Neural progenitor cell (in vitro differentiated cells): ENCODE measurements around the gene MPND. TPM values are rescaled to one million over a fixed set of nuclear protein-coding genes. Genes with fewer than 3 reads are reported as not detected.
A peak's percentile ranks its signal among the peaks of the same experiment; 100 is the strongest.

Experiments
- DNase-seq: peaks from one replicate; pipeline ENCODE4 v3.0.0-alpha.2; 2016; ENCODE audit warnings: low spot score
- H2AFZ ChIP-seq: fragments of 200-600 bp; sonication (generic); replicated peaks from 2 replicates; pipeline ENCODE4 v1.6.1; 2016; ENCODE audit warnings: antibody characterized with exemption
- H3F3A ChIP-seq: fragments of 200-600 bp; sonication (generic); 2 replicates; pipeline ENCODE4 v1.6.1; 2016; ENCODE audit warnings: antibody characterized with exemption, low read depth
- H3K27ac ChIP-seq: fragments of 200-600 bp; sonication (generic); 2 replicates; pipeline ENCODE4 v1.5.1; 2016; ENCODE audit warnings: mild to moderate bottlenecking
- H3K27me3 ChIP-seq: fragments of 200-600 bp; sonication (generic); 2 replicates; pipeline ENCODE4 v1.6.1; 2016; ENCODE audit warnings: mild to moderate bottlenecking, moderate library complexity
- H3K36me3 ChIP-seq: fragments of 200-600 bp; sonication (generic); 2 replicates; pipeline ENCODE4 v1.5.1; 2016
- H3K4me1 ChIP-seq: fragments of 200-600 bp; sonication (generic); 2 replicates; pipeline ENCODE4 v1.6.1; 2016; ENCODE audit warnings: mixed run types
- H3K4me2 ChIP-seq: fragments of 200-600 bp; sonication (generic); 2 replicates; pipeline ENCODE4 v1.6.1; 2016
- H3K4me3 ChIP-seq: fragments of 200-600 bp; sonication (generic); 2 replicates; pipeline ENCODE4 v1.5.1; 2016
- H3K79me2 ChIP-seq: fragments of 200-600 bp; sonication (generic); 2 replicates; pipeline ENCODE4 v1.6.1; 2016; ENCODE audit warnings: low read depth
- H3K9ac ChIP-seq: fragments of 200-600 bp; sonication (generic); 2 replicates; pipeline ENCODE4 v1.6.1; 2016
- H3K9me3 ChIP-seq: fragments of 200-600 bp; sonication (generic); 2 replicates; pipeline ENCODE4 v1.5.1; 2016; ENCODE audit warnings: low read depth
- H4K20me1 ChIP-seq: fragments of 200-600 bp; sonication (generic); 2 replicates; pipeline ENCODE4 v1.6.1; 2016; ENCODE audit warnings: low read depth
- H3K27ac Mint-ChIP-seq: 3 replicates; pipeline ENCODE4 v1.8.0; 2021; ENCODE audit warnings: mixed read lengths
- H3K27me3 Mint-ChIP-seq: 2 replicates; pipeline ENCODE4 v1.8.0; 2022; ENCODE audit warnings: low read depth, mild to moderate bottlenecking, inconsistent platforms, moderate library complexity, mixed read lengths; ENCODE audit not compliant: insufficient read depth
- H3K36me3 Mint-ChIP-seq: 3 replicates; pipeline ENCODE4 v1.8.0; 2021; ENCODE audit warnings: mixed read lengths
- H3K4me1 Mint-ChIP-seq: 3 replicates; pipeline ENCODE4 v1.8.0; 2021; ENCODE audit warnings: mixed read lengths
- H3K4me3 Mint-ChIP-seq: 3 replicates; pipeline ENCODE4 v1.8.0; 2021; ENCODE audit warnings: mild to moderate bottlenecking, moderate library complexity, mixed read lengths
- H3K9me3 Mint-ChIP-seq: 3 replicates; pipeline ENCODE4 v1.8.0; 2020; ENCODE audit warnings: mixed read lengths
- EZH2 ChIP-seq: fragments of 200-600 bp; sonication (generic); IDR thresholded peaks from 2 replicates; pipeline ENCODE4 v1.6.1; 2017; ENCODE audit warnings: antibody characterized with exemption, mild to moderate bottlenecking, moderate library complexity
- EZH2phosphoT487 ChIP-seq: fragments of 200-600 bp; sonication (generic); IDR thresholded peaks from 2 replicates; pipeline ENCODE4 v1.6.1; 2017; ENCODE audit warnings: antibody characterized with exemption
- total RNA-seq: library from RNA; depleted of rRNA; stranded (reverse); fragments of >200 nt; gene quantifications from 2 replicates; pipeline ENCODE4 v1.2.3, GENCODE V29; 2015; ENCODE audit warnings: low replicate concordance
- TF ChIP-seq, protein P1 (sequence below): fragments of 200-600 bp; sonication (generic); IDR thresholded peaks from 2 replicates; pipeline ENCODE4 v1.5.1; 2017; ENCODE audit warnings: antibody characterized with exemption, mild to moderate bottlenecking

The MPND gene
- total RNA-seq, 1 donor from 2014 or later, result 10.6 TPM

DNA sequence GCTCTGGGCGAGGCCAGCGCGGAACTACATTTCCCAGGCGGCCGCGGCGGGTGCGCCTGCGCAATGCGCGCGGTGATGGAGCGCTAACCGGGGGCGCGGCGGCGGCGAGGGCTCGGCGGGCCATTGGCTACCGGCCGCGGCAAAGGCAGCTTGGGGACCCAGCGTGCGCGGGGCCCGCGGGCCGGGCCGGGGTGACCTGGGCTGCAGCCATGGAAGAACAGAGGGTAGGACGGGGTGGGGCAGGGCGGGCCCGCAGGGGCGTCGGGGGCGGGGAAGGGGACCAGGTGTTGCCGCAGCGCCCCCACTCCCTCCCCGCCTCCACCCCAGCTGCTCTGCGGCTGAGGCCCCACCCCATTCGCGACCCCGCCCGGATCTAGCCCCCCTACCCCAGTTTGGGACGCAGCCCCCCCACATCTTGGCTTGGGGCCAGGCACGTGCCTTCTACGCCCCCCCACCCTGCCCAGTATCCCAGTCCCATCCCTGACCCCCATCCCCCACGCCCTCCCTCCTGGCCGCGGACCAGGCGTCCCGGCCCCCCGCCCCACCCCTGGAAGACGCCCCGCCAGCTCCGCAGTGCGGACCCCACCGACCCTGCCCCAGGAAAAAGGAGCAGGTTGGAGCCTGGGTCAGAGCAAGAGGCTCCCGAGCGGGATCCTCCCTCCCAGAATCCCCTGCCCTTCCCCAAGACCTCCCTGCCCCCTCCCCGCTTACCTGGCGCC lies 38.7 kb upstream of the MPND start, which contains the start of gene FSD1:
FSD1 (plus strand) TSS at position 61 of the 719 bp plus-strand sequence; CDS start at position 210, 149 bp downstream.
- no peaks in the 10 kb centered on the region for H3K9me3 Mint-ChIP-seq
- Histone ChIP-seq H4K20me1 (no peaks in the 10 kb centered on the region), H3K36me3 (no peaks in the 10 kb centered on the region), H3K4me3 (peak within 1 kb of the TSS; percentile 67), H3F3A (peaks cover 13% of the 10 kb centered on the region), H3K27ac (no peak within 1 kb of the TSS), H3K4me1 (peaks cover 10% of the 10 kb centered on the region), H3K9ac (no peak within 1 kb of the TSS), H3K4me2 (peak within 1 kb of the TSS; percentile 70), H3K9me3 (no peaks in the 10 kb centered on the region), H2AFZ (peak within 1 kb of the TSS; percentile 65), H3K27me3 (no peaks in the 10 kb centered on the region), H3K79me2 (peaks cover 6% of the 10 kb centered on the region)
- H3K27me3 Mint-ChIP-seq, result peaks cover 2% of the 10 kb centered on the region
- H3K4me1 Mint-ChIP-seq, result peaks cover 14% of the 10 kb centered on the region
- peaks cover 6% of the 10 kb centered on the region for H3K36me3 Mint-ChIP-seq
- TF ChIP-seq, protein P1, sequence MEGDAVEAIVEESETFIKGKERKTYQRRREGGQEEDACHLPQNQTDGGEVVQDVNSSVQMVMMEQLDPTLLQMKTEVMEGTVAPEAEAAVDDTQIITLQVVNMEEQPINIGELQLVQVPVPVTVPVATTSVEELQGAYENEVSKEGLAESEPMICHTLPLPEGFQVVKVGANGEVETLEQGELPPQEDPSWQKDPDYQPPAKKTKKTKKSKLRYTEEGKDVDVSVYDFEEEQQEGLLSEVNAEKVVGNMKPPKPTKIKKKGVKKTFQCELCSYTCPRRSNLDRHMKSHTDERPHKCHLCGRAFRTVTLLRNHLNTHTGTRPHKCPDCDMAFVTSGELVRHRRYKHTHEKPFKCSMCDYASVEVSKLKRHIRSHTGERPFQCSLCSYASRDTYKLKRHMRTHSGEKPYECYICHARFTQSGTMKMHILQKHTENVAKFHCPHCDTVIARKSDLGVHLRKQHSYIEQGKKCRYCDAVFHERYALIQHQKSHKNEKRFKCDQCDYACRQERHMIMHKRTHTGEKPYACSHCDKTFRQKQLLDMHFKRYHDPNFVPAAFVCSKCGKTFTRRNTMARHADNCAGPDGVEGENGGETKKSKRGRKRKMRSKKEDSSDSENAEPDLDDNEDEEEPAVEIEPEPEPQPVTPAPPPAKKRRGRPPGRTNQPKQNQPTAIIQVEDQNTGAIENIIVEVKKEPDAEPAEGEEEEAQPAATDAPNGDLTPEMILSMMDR, result no peak
- TF ChIP-seq EZH2phosphoT487 (no peak), EZH2 (no peak)
- H3K27ac Mint-ChIP-seq, result no peak within 1 kb of the TSS
- DNase-seq, result peak; percentile 92
- peak within 1 kb of the TSS; percentile 85 for H3K4me3 Mint-ChIP-seq

- H3K4me1 Mint-ChIP-seq, result peaks cover 14% of the 10 kb centered on the region
Observed at GRCh38 chr19:4305257-4305612, 38.1 kb upstream of the MPND start.

DNA sequence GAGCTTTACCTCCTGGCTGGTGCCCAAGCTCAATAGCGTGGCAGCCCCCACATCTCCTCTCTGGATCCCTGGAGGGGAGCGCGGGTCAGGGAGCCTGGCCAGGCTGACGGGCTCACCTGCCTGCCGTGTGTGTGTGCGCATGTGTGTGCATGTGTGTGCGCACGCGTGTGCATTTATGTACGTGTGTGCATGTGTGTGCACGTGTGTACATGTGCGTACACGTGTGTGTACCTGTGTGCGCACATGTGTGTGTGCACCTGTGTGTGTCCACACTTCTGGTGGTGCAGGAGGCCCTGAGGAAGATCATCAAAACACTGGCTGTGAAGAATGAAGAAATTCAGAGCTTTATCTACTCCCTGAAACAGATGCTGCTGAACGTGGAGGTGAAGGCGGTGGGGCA lies 37.7 kb upstream of the MPND start:
- H3K27me3 Mint-ChIP-seq, result peaks cover 2% of the 10 kb centered on the region
- H3K9ac ChIP-seq, result no peak overlapping the region
- H3K27ac ChIP-seq, result no peak overlapping the region
- peaks cover 18% of the 10 kb centered on the region for H3F3A ChIP-seq
- H3K36me3 ChIP-seq, result no peaks in the 10 kb centered on the region
- peaks cover 6% of the 10 kb centered on the region for H3K36me3 Mint-ChIP-seq
- no peak overlapping the region for H2AFZ ChIP-seq
- no peak overlapping the region for H3K4me3 ChIP-seq
- H4K20me1 ChIP-seq, result no peaks in the 10 kb centered on the region
- H3K4me1 ChIP-seq, result peaks cover 10% of the 10 kb centered on the region
- H3K9me3 Mint-ChIP-seq, result no peaks in the 10 kb centered on the region
- H3K4me1 Mint-ChIP-seq, result peaks cover 14% of the 10 kb centered on the region
- no peak for DNase-seq
- H3K27me3 ChIP-seq, result no peaks in the 10 kb centered on the region
- no peaks in the 10 kb centered on the region for H3K9me3 ChIP-seq
- H3K79me2 ChIP-seq, result peaks cover 6% of the 10 kb centered on the region
- TF ChIP-seq EZH2 (no peak), EZH2phosphoT487 (no peak)
- TF ChIP-seq, protein P1, result no peak
- H3K4me3 Mint-ChIP-seq, result peak overlapping the region; percentile 80
- H3K27ac Mint-ChIP-seq, result no peak overlapping the region
- peak overlapping the region; percentile 70 for H3K4me2 ChIP-seq

More at GRCh38 chr19:4305257-4305612, 38.1 kb upstream of the MPND start:
- Histone ChIP-seq H3F3A (peaks cover 14% of the 10 kb centered on the region), H3K4me3 (peak overlapping the region; percentile 67), H3K4me2 (peak overlapping the region; percentile 70), H2AFZ (peak overlapping the region; percentile 65), H4K20me1 (no peaks in the 10 kb centered on the region), H3K79me2 (peaks cover 6% of the 10 kb centered on the region), H3K9ac (no peak overlapping the region), H3K36me3 (no peaks in the 10 kb centered on the region), H3K27me3 (no peaks in the 10 kb centered on the region), H3K27ac (no peak overlapping the region), H3K9me3 (no peaks in the 10 kb centered on the region), H3K4me1 (peaks cover 10% of the 10 kb centered on the region)
- TF ChIP-seq EZH2, result no peak
- Mint-ChIP-seq H3K4me3 (peak overlapping the region; percentile 80), H3K9me3 (no peaks in the 10 kb centered on the region), H3K27me3 (peaks cover 2% of the 10 kb centered on the region), H3K27ac (no peak overlapping the region), H3K36me3 (peaks cover 6% of the 10 kb centered on the region)
- DNase-seq, result no peak
